GM12878 (cell line): Measurements from ENCODE around the gene WDR91. TPM values are rescaled to one million over a fixed set of nuclear protein-coding genes. Genes with fewer than 3 reads are reported as not detected.

Experiments
- ATAC-seq: fragments of 200-7000 bp; cut with Tn5 transposase; 3 replicates; pipeline ENCODE4 v1.9.1; 2020; ENCODE audit warnings: mild to moderate bottlenecking, moderate library complexity
- BruUV-seq: library from RNA; stranded (reverse); fragments of 400-500 nt; replicated peaks from 2 replicates; lab custom pipeline; 2021; lab: Mats Ljungman, UMichigan
- CTCF ChIA-PET: fragments of 300-600 bp; sonication (Branson Sonifier 250); formaldehyde crosslinking; extraction: SDS; loops from one replicate; lab custom pipeline; 2021; ENCODE audit warnings: inconsistent platforms; lab: Yijun Ruan, JAX
- POLR2A ChIA-PET: fragments of 350-600 bp; formaldehyde crosslinking; extraction: SDS; loops from one replicate; lab custom pipeline; 2021; ENCODE audit warnings: inconsistent platforms; lab: Charles Lee
- RAD21 ChIA-PET: fragments of 300-600 bp; sonication (Branson Sonifier 250); formaldehyde crosslinking; loops from one replicate; lab custom pipeline; 2023; ENCODE audit warnings: antibody characterized with exemption; ENCODE audit not compliant: unreplicated experiment; lab: Charles Lee
- SMC1A ChIA-PET: fragments of 300-600 bp; sonication (Branson Sonifier 250); formaldehyde crosslinking; loops from one replicate; lab custom pipeline; 2023; ENCODE audit not compliant: unreplicated experiment, uncharacterized antibody; lab: Charles Lee
- DNase-seq: peaks from one replicate; pipeline ENCODE4 v3.0.0-alpha.2; 2011; ENCODE audit warnings: low read depth, low spot score
- FAIRE-seq: peaks from 3 replicates; lab custom pipeline; 2011; peaks lifted over from hg19 to GRCh38; lab: Jason Lieb, UNC
- H2AFZ ChIP-seq: 2 replicates; pipeline ENCODE4 v1.6.0; 2011; ENCODE audit warnings: low read depth, low read length, control low read depth; ENCODE audit not compliant: control insufficient read depth
- H3K27ac ChIP-seq: 2 replicates; pipeline ENCODE4 v1.5.1; 2011; ENCODE audit warnings: control low read depth; ENCODE audit not compliant: control insufficient read depth, insufficient read depth
- H3K27me3 ChIP-seq, 2 experiments: replicated peaks in 1 of 2; 2 replicates each; pipeline versions ENCODE4 v1.6.0 to v1.6.1; 2011; ENCODE audit warnings: low read length in 1 of 2; ENCODE audit not compliant: control insufficient read depth in 2 of 2, insufficient read depth in 2 of 2
- H3K36me3 ChIP-seq, 2 experiments: 2 replicates each; pipeline ENCODE4 v1.5.1; 2011; ENCODE audit warnings: low read length in 1 of 2; ENCODE audit not compliant: control insufficient read depth in 2 of 2, insufficient read depth in 2 of 2
- H3K4me1 ChIP-seq: 2 replicates; pipeline ENCODE4 v1.6.1; 2011; ENCODE audit warnings: mild to moderate bottlenecking, low read length, moderate library complexity, mixed read lengths; ENCODE audit not compliant: control insufficient read depth, insufficient read depth
- H3K4me2 ChIP-seq: 2 replicates; pipeline ENCODE4 v1.6.0; 2011; ENCODE audit warnings: control low read depth; ENCODE audit not compliant: control insufficient read depth, insufficient read depth
- H3K4me3 ChIP-seq: fragments of 200-600 bp; sonication (generic); 2 replicates; pipeline ENCODE4 v1.5.1; 2016
- H3K79me2 ChIP-seq: 2 replicates; pipeline ENCODE4 v1.6.0; 2011; ENCODE audit warnings: low read length; ENCODE audit not compliant: control insufficient read depth, insufficient read depth
- H3K9ac ChIP-seq: 2 replicates; pipeline ENCODE4 v1.8.0; 2011; ENCODE audit warnings: low read length, control low read depth, mixed read lengths; ENCODE audit not compliant: control insufficient read depth, insufficient read depth
- H3K9me3 ChIP-seq: replicated peaks from 3 replicates; pipeline ENCODE4 v1.5.1; 2011; ENCODE audit warnings: mild to moderate bottlenecking, low read length; ENCODE audit not compliant: control insufficient read depth, insufficient read depth
- H4K20me1 ChIP-seq: 2 replicates; pipeline ENCODE4 v1.6.0; 2011; ENCODE audit not compliant: control insufficient read depth, insufficient read depth
- BCL11A ChIP-seq: IDR thresholded peaks from 2 replicates; pipeline ENCODE4 v1.6.1; 2011; ENCODE audit warnings: low read depth, low read length
- CHD4 ChIP-seq: fragments of 200-600 bp; sonication (generic); IDR thresholded peaks from 2 replicates; pipeline ENCODE4 v1.6.1; 2016; ENCODE audit warnings: mild to moderate bottlenecking
- ETV6 ChIP-seq, 2 experiments: fragments of 450-650 bp in 1 of 2; IDR thresholded peaks in 1 of 2; conservative IDR thresholded peaks in 1 of 2; 2 replicates each; pipeline ENCODE4 v1.6.1; 2014; ENCODE audit warnings: antibody characterized with exemption in 1 of 2, borderline replicate concordance in 1 of 2, low read depth in 1 of 2, mild to moderate bottlenecking in 1 of 2, moderate library complexity in 1 of 2
- IKZF2 ChIP-seq, 2 experiments: fragments of 450-650 bp; IDR thresholded peaks; 2 replicates each; pipeline ENCODE4 v1.6.1; 2017; ENCODE audit warnings: mild to moderate bottlenecking in 2 of 2, moderate library complexity in 2 of 2
- KLF5 ChIP-seq: fragments of 450-650 bp; IDR thresholded peaks from 2 replicates; pipeline ENCODE4 v1.6.1; 2014; ENCODE audit warnings: mild to moderate bottlenecking; ENCODE audit not compliant: partially characterized antibody
- POU2F2 ChIP-seq: IDR thresholded peaks from 3 replicates; pipeline ENCODE4 v1.6.1; 2011; ENCODE audit warnings: low read depth, mild to moderate bottlenecking, low read length, borderline replicate concordance
- RB1 ChIP-seq: fragments of 450-650 bp; formaldehyde crosslinking; IDR thresholded peaks from 2 replicates; pipeline ENCODE4 v1.6.1; 2017; ENCODE audit warnings: mild to moderate bottlenecking, borderline replicate concordance
- SIX5 ChIP-seq: IDR thresholded peaks from 2 replicates; pipeline ENCODE4 v1.6.1; 2011; ENCODE audit warnings: mild to moderate bottlenecking, low read depth, low read length, moderate library complexity; ENCODE audit not compliant: severe bottlenecking
- TBL1XR1 ChIP-seq: IDR thresholded peaks from 2 replicates; pipeline ENCODE4 v1.6.1; 2012; ENCODE audit warnings: low read depth, low read length, improper control_type of control experiment
- ZBTB40 ChIP-seq: fragments of 450-650 bp; IDR thresholded peaks from 2 replicates; pipeline ENCODE4 v1.6.1; 2016; ENCODE audit warnings: mild to moderate bottlenecking, moderate library complexity, borderline replicate concordance
- ZNF207 ChIP-seq: fragments of 450-650 bp; IDR thresholded peaks from 2 replicates; pipeline ENCODE4 v1.6.1; 2014; ENCODE audit warnings: antibody characterized with exemption, mild to moderate bottlenecking, borderline replicate concordance
- WGBS: methylation state at CpG from one replicate; pipeline ENCODE4 v1.1.6; 2016; ENCODE audit warnings: low lambda C conversion rate; ENCODE audit not compliant: insufficient replicate concordance, insufficient coverage; ENCODE audit errors: missing lambda C conversion rate; 5-methylcytosine and 5-hydroxymethylcytosine counted together
- in situ Hi-C: fragments of 300-500 bp; cut with MboI; formaldehyde crosslinking; loops from 9 replicates; pipeline ENCODE4 v1.14.3; 2018; ENCODE audit warnings: mixed read lengths
- intact Hi-C: fragments of 100-400 bp; cut with micrococcal nuclease; formaldehyde crosslinking; loops from one replicate; pipeline ENCODE4 v1.14.2; 2022; ENCODE audit not compliant: unreplicated experiment
- polyA plus RNA-seq, 11 experiments: library from polyadenylated mRNA; depleted of rRNA in 4 of 11; unstranded in 6 of 11; stranded (reverse) in 5 of 11; fragments of >200 nt; fragmentation: Nextera tagmentation in 4 of 11; fragmentation: Illumina TruSeq in 1 of 11; extraction: Ambion mirVana in 4 of 11; extraction: Trizol in 1 of 11; gene quantifications; 1 replicate in 1 of 11; 2 replicates in 10 of 11; pipeline versions ENCODE4 v1.2.1 to v1.2.3, GENCODE V29; 2011 to 2016; ENCODE audit warnings: inconsistent platforms in 2 of 11, missing spikeins in 2 of 11, low read depth in 1 of 11
- total RNA-seq, 4 experiments: library from RNA; depleted of rRNA in 3 of 4; stranded (reverse); fragments of >200 nt in 3 of 4; fragmentation: Illumina TruSeq in 1 of 4; extraction: Trizol in 1 of 4; gene quantifications; 2 replicates each; pipeline versions ENCODE4 v1.2.1 to v1.2.3, GENCODE V29; 2013 to 2021
- TF ChIP-seq, protein P1 (sequence below): fragments of 150-350 bp; IDR thresholded peaks from 2 replicates; pipeline ENCODE4 v1.6.1; 2014; ENCODE audit warnings: mild to moderate bottlenecking, low read depth, low read length

The WDR91 gene
- total and polyA plus RNA-seq, 10 of the 15 experiments (the other 5 are each of a cell fraction or from before 2014, with no cell fraction given) = 7.6 to 83.3 (median 16.5) TPM

DNA sequence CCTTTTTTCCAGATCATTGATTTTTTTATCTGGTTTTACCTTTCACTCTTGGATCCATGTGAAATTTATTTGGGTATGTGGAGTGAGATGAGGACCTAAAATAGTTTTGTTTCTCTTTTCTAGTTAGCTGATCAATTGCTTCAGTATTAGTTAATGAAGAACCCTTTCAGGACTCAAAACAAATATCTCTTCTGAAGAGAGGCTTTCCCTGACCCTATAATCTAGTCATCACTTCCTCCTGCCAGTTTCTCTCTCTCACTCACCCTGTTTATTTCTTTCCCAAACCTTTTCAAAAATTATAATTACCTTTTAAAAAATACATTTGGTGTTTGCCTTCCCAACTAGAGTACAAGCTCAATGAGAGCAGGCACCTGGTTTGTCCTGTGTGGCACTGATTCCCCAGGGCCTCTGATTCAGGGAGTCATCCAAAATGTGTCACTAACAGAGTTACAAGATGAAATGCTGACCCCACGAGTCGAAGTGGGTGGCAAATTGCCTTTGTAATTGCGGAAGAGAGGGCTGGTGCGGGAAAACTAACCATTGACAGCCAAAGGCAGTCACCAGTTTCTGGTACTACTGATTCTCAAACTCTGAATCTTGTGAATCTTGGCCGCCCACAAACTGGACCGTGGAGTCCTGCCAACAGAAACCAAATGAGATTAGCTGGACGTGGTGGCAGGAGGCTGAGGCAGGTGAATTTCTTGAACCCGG, 61.1 kb downstream of the WDR91 start (continued):
- peak; percentile 37; the same call in 1 of the 2 replicates for TF ChIP-seq ZBTB40
- TF ChIP-seq ZNF207 = no peak
- no peak for TF ChIP-seq POU2F2

GRCh38 chr7:135147899-135148721, 63.2 kb downstream of the WDR91 start, which contains the start of gene TMEM140:
TMEM140 (plus strand) TSS chr7:135148072; CDS start chr7:135164442, 16,370 bp downstream.
- Histone ChIP-seq H3K4me1 (peaks cover 27% of the 10 kb centered on the region), H3K27ac (peak within 1 kb of the TSS; percentile 73), H2AFZ (peak within 1 kb of the TSS; percentile 59), H3K9ac (peak within 1 kb of the TSS; percentile 62), H3K36me3 (no peaks in the 10 kb centered on the region), H3K79me2 (peaks cover 39% of the 10 kb centered on the region), H3K4me2 (peak within 1 kb of the TSS; percentile 73), H3K9me3 (peaks cover 3% of the 10 kb centered on the region; the same call in 2 of the 3 replicates), H3K27me3 (no peaks in the 10 kb centered on the region), H3K4me3 (peak within 1 kb of the TSS; percentile 67), H4K20me1 (no peaks in the 10 kb centered on the region)
- ATAC-seq = peak; percentile 78
- intact Hi-C loops (loop anchor here (1.0 to 5.0 kb wide), 3 partner anchors 22 to 152 kb away; partner anchors contain the start of gene CYREN), in situ Hi-C loops (no loop called here)
- WGBS = 3% methylated on average over 13 of the region's 13 CpGs
- peak; percentile 90 for DNase-seq
- no peak for FAIRE-seq
- BruUV-seq = TSS peak; percentile 74
- RAD21 ChIA-PET = interaction anchor here (0.6 to 7.3 kb wide), 20 partner anchors 14 to 512 kb away, joined by 3 to 154 read pairs (median 3); partner anchors contain the start of genes AGBL3 and CYREN
- SMC1A ChIA-PET = interaction anchor here (0.9 to 12.4 kb wide), 26 partner anchors 11 to 515 kb away, joined by 3 to 293 read pairs (median 4); partner anchors contain the start of genes AGBL3 and CYREN
- CTCF ChIA-PET = interaction anchor here (0.6 to 6.8 kb wide), 21 partner anchors 9 to 203 kb away, joined by 3 to 86 read pairs (median 4); partner anchors contain the start of genes AGBL3 and CYREN
- POLR2A ChIA-PET = interaction anchor here (0.6 to 9.3 kb wide), 10 partner anchors 8 to 359 kb away, joined by 3 to 169 read pairs (median 4); partner anchors contain the start of genes AGBL3 and CYREN
- TF ChIP-seq, protein P1, sequence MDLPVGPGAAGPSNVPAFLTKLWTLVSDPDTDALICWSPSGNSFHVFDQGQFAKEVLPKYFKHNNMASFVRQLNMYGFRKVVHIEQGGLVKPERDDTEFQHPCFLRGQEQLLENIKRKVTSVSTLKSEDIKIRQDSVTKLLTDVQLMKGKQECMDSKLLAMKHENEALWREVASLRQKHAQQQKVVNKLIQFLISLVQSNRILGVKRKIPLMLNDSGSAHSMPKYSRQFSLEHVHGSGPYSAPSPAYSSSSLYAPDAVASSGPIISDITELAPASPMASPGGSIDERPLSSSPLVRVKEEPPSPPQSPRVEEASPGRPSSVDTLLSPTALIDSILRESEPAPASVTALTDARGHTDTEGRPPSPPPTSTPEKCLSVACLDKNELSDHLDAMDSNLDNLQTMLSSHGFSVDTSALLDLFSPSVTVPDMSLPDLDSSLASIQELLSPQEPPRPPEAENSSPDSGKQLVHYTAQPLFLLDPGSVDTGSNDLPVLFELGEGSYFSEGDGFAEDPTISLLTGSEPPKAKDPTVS = no peak
- TF ChIP-seq BCL11A (peak; percentile 30; the same call in 1 of the 2 replicates), TBL1XR1 (peak; percentile 78; the same call in 1 of the 2 replicates), ETV6 (conservative IDR thresholded peaks at IDR 0.05 in 1 of 2, IDR thresholded peaks at IDR 0.05 in 1 of 2; ENCODE audit: borderline replicate concordance in 1 of 2, low read depth in 1 of 2) (peak in 1 of 2 experiments; percentile 49; a peak in 1 of 4 replicates), RB1 (no peak), KLF5 (peak; percentile 81), SIX5 (no peak), IKZF2 (IDR thresholded peaks at IDR 0.05) (peak; percentile 60 to 73), CHD4 (no peak)
